DND-41 (cell line): ENCODE data around the gene TNS1.
A peak's percentile ranks its signal among the peaks of the same experiment; 100 is the strongest.

Experiments
- ATAC-seq: fragments of 200-7000 bp; cut with Tn5 transposase; 3 replicates; pipeline ENCODE4 v1.9.1; 2021; ENCODE audit warnings: low read depth; ENCODE audit not compliant: insufficient read depth
- DNase-seq: peaks from one replicate; pipeline ENCODE4 v3.0.0-alpha.2; 2020
- H2AFZ ChIP-seq: 2 replicates; pipeline ENCODE4 v1.6.0; 2012; ENCODE audit warnings: low read depth, low read length
- H3K27ac ChIP-seq: 2 replicates; pipeline ENCODE4 v1.5.1; 2012; ENCODE audit warnings: low read length, inconsistent platforms
- H3K27me3 ChIP-seq: fragments of 200-600 bp; sonication (generic); 2 replicates; pipeline ENCODE4 v1.6.0; 2012; ENCODE audit warnings: low read length, mild to moderate bottlenecking, inconsistent platforms; ENCODE audit not compliant: insufficient read depth, poor library complexity
- H3K36me3 ChIP-seq: 2 replicates; pipeline ENCODE4 v1.5.1; 2012; ENCODE audit warnings: low read length, inconsistent platforms; ENCODE audit not compliant: insufficient read depth
- H3K4me1 ChIP-seq: 2 replicates; pipeline ENCODE4 v1.5.1; 2012; ENCODE audit warnings: mild to moderate bottlenecking, low read length; ENCODE audit not compliant: insufficient read depth
- H3K4me2 ChIP-seq: 2 replicates; pipeline ENCODE4 v1.6.0; 2012; ENCODE audit warnings: mild to moderate bottlenecking, moderate library complexity, low read length, inconsistent platforms; ENCODE audit not compliant: insufficient read depth
- H3K4me3 ChIP-seq, 2 experiments: fragments of 200-600 bp in 1 of 2; shearing (Covaris generic) in 1 of 2; 2 replicates each; pipeline ENCODE4 v1.5.1; 2012 to 2016; ENCODE audit warnings: inconsistent platforms in 2 of 2, low read length in 2 of 2, mild to moderate bottlenecking in 2 of 2, low read depth in 1 of 2, moderate library complexity in 1 of 2
- H3K79me2 ChIP-seq: 2 replicates; pipeline ENCODE4 v1.6.0; 2012; ENCODE audit warnings: low read length, inconsistent platforms; ENCODE audit not compliant: insufficient read depth
- H3K9ac ChIP-seq: 2 replicates; pipeline ENCODE4 v1.6.0; 2012; ENCODE audit warnings: low read depth, mild to moderate bottlenecking, inconsistent platforms, low read length, moderate library complexity
- H3K9me3 ChIP-seq: 2 replicates; pipeline ENCODE4 v1.5.1; 2012; ENCODE audit warnings: low read length, moderate library complexity, mild to moderate bottlenecking, inconsistent platforms; ENCODE audit not compliant: insufficient read depth, severe bottlenecking
- H4K20me1 ChIP-seq: 2 replicates; pipeline ENCODE4 v1.6.0; 2012; ENCODE audit warnings: low read length; ENCODE audit not compliant: insufficient read depth
- EZH2 ChIP-seq: IDR thresholded peaks from 3 replicates; pipeline ENCODE4 v1.6.1; 2012; ENCODE audit warnings: borderline replicate concordance, low read depth, mild to moderate bottlenecking, moderate library complexity, low read length, inconsistent platforms; ENCODE audit not compliant: severe bottlenecking
- TF ChIP-seq, protein P1 (sequence below): IDR thresholded peaks from 2 replicates; pipeline ENCODE4 v1.5.1; 2012; ENCODE audit warnings: borderline replicate concordance, low read length, moderate library complexity, mild to moderate bottlenecking; ENCODE audit not compliant: poor library complexity, severe bottlenecking; ENCODE audit errors: extremely low read depth

TNS1 gene

DNA sequence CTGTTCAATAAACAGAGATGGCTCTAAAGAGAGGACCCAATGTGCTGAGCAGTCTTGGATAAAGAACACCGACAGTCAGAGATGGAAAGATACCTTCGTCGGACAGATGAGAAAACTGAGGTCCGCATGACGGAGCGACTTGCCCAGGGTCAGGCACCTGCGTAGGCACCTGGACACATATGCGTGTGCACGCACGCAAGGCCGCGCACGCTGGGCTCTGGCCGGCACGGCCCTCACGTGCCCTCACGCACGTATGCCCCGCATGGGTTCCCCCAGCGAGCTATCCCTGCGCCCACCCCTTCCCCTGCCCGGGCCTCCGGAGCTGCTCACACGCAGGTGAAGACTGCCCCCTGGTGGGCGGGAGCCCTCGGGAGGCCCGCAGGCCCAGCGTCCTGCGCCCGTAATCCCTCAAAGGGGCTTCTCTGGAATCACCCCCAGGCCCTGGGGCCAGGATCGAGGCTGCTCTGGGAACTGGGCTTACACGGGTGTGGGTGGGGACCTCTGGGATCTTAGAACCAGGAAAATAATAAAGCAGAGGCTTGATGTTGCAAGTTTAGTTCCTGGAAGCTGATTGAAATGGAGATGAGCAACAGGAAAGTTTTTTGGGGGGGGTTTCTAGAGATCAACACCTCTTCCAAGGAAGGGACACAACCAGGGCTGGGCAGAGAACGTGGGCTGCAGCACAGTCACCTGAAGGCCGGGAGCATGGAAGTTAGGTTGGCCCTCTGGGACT is 246.3 kb downstream of the TNS1 start:
- ATAC-seq, result peak; percentile 72
- peak; percentile 36 for DNase-seq
- Histone ChIP-seq H3K79me2 (no peaks in the 10 kb centered on the region), H4K20me1 (no peaks in the 10 kb centered on the region; the same call in 1 of the 2 replicates), H3K27me3 (peaks cover 6% of the 10 kb centered on the region), H3K27ac (no peak overlapping the region), H3K9ac (no peak overlapping the region), H3K36me3 (no peaks in the 10 kb centered on the region), H2AFZ (no peak overlapping the region), H3K4me3 (no peak overlapping the region), H3K9me3 (peaks cover 2% of the 10 kb centered on the region), H3K4me1 (peaks cover 8% of the 10 kb centered on the region), H3K4me2 (no peak overlapping the region)
- no peak for TF ChIP-seq EZH2
- TF ChIP-seq, protein P1, sequence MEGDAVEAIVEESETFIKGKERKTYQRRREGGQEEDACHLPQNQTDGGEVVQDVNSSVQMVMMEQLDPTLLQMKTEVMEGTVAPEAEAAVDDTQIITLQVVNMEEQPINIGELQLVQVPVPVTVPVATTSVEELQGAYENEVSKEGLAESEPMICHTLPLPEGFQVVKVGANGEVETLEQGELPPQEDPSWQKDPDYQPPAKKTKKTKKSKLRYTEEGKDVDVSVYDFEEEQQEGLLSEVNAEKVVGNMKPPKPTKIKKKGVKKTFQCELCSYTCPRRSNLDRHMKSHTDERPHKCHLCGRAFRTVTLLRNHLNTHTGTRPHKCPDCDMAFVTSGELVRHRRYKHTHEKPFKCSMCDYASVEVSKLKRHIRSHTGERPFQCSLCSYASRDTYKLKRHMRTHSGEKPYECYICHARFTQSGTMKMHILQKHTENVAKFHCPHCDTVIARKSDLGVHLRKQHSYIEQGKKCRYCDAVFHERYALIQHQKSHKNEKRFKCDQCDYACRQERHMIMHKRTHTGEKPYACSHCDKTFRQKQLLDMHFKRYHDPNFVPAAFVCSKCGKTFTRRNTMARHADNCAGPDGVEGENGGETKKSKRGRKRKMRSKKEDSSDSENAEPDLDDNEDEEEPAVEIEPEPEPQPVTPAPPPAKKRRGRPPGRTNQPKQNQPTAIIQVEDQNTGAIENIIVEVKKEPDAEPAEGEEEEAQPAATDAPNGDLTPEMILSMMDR, result peak; percentile 72

DNA sequence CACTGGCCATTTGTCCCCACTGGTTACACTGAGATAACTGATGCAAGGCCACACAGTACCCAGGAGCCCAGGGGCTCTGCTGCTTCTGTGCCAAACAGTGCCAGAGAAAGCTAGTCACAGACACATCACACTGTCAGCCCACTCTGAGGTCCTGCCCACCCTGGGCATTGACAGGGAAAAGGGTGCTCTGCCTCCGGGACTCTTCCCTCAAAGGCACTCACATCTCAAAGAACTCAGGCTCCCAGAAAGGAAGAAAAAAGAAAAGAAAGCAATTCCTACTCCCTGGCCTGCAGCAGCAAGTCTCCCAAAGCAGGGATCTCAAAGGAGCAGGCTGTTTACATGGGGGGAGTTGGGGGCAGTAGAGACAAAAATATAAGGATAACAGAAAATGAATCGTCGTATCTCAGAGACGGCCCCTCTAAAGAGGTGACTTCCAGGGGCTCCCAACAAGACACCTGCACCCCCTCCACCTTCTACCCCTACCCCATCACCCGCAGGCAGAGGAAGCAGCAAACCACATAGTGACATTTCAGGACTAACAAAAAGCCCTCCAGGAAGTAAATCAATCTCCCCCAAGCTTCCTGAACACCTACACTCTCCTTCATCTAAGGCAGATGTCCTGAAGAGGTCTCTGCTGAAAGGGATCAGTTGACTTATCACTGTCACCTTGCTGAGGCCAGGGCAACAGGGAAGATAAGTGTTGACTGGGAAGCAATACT is 247.6 kb downstream of the TNS1 start:
- no peak overlapping the region for H3K4me3 ChIP-seq
- no peaks in the 10 kb centered on the region for H3K36me3 ChIP-seq
- H3K79me2 ChIP-seq, result no peaks in the 10 kb centered on the region
- H3K27ac ChIP-seq, result no peak overlapping the region
- peak; percentile 16 for DNase-seq
- H3K27me3 ChIP-seq, result peaks cover 6% of the 10 kb centered on the region
- peak; percentile 68 for ATAC-seq
- H2AFZ ChIP-seq, result no peak overlapping the region
- no peak overlapping the region for H3K9ac ChIP-seq
- H3K4me1 ChIP-seq, result peaks cover 8% of the 10 kb centered on the region
- no peak for TF ChIP-seq EZH2
- TF ChIP-seq, protein P1, result no peak
- H4K20me1 ChIP-seq, result no peaks in the 10 kb centered on the region; the same call in 1 of the 2 replicates
- no peaks in the 10 kb centered on the region for H3K9me3 ChIP-seq
- H3K4me2 ChIP-seq, result no peak overlapping the region

DNA sequence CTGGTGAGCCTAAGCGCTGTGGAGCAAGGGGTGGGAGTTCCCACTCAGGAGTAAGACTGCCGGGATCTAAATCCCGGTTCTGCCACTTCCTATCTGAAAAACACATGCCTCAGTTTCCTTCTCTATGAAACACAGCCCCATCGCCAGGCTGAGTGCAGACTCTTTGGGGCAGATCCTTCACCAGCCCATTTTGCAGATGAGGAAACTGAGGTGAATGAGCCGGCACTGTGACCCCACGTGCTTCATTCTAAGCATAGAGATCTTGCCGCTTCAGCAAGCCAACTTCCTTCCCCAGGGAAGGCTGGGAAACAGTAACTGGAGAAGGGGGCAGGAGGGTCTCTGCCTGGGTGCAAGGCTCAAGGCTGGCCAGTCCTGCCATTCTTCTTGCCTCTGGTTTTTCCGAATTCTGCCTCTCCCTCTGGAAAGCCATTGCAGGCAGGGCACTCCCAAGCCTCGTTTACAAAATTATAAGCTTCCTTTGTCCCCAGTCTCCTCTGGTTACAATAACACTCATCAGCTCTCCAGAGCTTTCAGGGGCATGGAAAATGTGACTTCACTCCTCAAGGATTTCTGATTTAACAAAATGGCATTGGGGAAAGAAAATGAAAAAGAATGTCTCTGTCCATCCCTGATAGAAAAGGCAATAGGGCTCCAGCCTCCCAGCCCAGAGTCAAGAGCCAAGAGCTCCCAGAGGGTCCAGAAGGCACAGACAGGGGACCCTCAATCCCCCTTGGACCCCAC is 249.2 kb downstream of the TNS1 start:
- peaks cover 8% of the 10 kb centered on the region for H3K4me1 ChIP-seq
- no peaks in the 10 kb centered on the region for H3K36me3 ChIP-seq
- no peak overlapping the region for H3K27ac ChIP-seq
- DNase-seq (no peak), ATAC-seq (no peak)
- H3K9ac ChIP-seq, result no peak overlapping the region
- peaks cover 6% of the 10 kb centered on the region for H3K27me3 ChIP-seq
- H3K9me3 ChIP-seq, result no peaks in the 10 kb centered on the region
- no peak overlapping the region for H2AFZ ChIP-seq
- H4K20me1 ChIP-seq, result no peaks in the 10 kb centered on the region; the same call in 1 of the 2 replicates
- no peak overlapping the region for H3K4me3 ChIP-seq
- TF ChIP-seq, protein P1, result no peak
- TF ChIP-seq EZH2, result no peak
- H3K4me2 ChIP-seq, result no peak overlapping the region
- H3K79me2 ChIP-seq, result no peaks in the 10 kb centered on the region
